Memory B cell (primary cell): ENCODE data around the gene TNFRSF1B.

Source experiments
- ATAC-seq: fragments of 150-1000 bp; cut with Tn5 transposase; 2 replicates; pipeline ENCODE4 v1.10.0; 2021; ENCODE audit warnings: low read depth, mild to moderate bottlenecking, moderate library complexity
- DNase-seq, 2 donors: peaks; one replicate each; pipeline ENCODE4 v3.0.0; 2022; ENCODE audit warnings: low spot score in 2 of 2
- H3K27ac Mint-ChIP-seq: one replicate; pipeline ENCODE4 v1.8.0; 2022; ENCODE audit warnings: mild to moderate bottlenecking, moderate library complexity, mixed read lengths
- H3K27me3 Mint-ChIP-seq: one replicate; pipeline ENCODE4 v1.8.0; 2022; ENCODE audit warnings: mixed read lengths
- H3K36me3 Mint-ChIP-seq: one replicate; pipeline ENCODE4 v1.8.0; 2022; ENCODE audit warnings: mild to moderate bottlenecking, mixed read lengths
- H3K4me1 Mint-ChIP-seq: one replicate; pipeline ENCODE4 v1.8.0; 2022; ENCODE audit warnings: mixed read lengths
- H3K4me3 Mint-ChIP-seq: one replicate; pipeline ENCODE4 v1.8.0; 2022; ENCODE audit warnings: mild to moderate bottlenecking, moderate library complexity, mixed read lengths
- H3K9me3 Mint-ChIP-seq: one replicate; pipeline ENCODE4 v1.8.0; 2022; ENCODE audit warnings: mixed read lengths

Gene TNFRSF1B

DNA sequence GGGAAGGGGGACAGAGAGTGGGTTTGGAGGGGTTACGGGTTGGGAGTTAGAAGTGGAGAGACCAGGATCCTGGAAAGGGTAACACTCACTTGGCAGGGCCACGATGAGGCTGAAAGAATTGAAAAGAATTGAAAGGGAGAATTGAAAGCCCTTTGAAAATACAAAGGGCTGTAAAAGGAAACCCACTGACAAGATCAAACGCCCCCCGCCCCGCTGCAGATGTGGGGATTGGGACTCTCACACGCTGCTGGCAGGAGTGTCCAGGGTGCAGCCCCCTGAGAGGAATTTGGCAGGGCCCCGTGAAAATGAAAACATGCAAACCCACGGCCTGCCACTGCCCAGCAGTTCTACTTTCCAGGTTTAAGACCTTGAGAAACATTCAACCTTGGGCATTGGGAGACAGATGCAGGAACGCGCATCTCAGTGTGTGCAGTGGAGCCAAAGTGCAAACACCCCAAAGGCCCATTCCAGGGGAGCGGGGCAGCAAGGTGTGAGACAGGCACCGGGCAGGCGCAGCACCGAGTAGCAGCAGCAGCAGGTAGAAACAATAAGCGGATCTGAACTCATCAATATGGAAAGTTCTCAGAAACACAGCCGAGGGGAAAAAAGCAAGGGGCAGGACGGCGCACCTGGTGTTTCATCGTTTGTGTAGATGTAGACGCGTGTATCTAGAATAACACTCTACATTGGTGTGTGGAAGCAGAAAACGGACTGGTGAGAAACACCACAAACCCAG is 8.3 kb upstream of the TNFRSF1B start:
- no peak for DNase-seq
- H3K9me3 Mint-ChIP-seq = no peaks in the 10 kb centered on the region
- no peaks in the 10 kb centered on the region for H3K27me3 Mint-ChIP-seq
- peaks cover 65% of the 10 kb centered on the region for H3K4me1 Mint-ChIP-seq
- peak overlapping the region; percentile 93 for H3K27ac Mint-ChIP-seq
- H3K4me3 Mint-ChIP-seq = peak overlapping the region; percentile 72
- ATAC-seq = no peak
- no peaks in the 10 kb centered on the region for H3K36me3 Mint-ChIP-seq

DNA sequence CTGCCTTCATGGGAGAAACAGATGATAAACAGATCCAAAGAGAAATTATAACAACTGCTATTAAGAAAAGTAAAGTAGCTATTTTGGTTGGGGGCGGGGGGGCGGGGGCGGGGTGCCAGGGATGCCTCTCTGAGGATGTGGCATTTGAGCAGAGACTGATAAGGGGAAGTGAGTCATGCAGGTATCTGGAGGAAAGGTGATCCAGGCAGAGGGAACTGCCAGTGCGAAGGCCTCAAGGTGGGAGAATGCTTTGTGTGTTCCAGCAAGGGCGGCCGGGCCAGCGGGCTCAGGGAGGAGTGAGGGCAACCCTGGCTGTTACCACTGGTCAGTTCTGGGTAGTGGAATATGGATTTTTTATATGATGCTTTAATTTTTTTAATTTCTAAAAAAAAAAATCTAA is 7.0 kb upstream of the TNFRSF1B start:
- Mint-ChIP-seq H3K36me3 (no peaks in the 10 kb centered on the region), H3K27ac (no peak overlapping the region), H3K4me1 (peaks cover 66% of the 10 kb centered on the region), H3K27me3 (no peaks in the 10 kb centered on the region), H3K4me3 (no peak overlapping the region), H3K9me3 (no peaks in the 10 kb centered on the region)
- DNase-seq (no peak), ATAC-seq (peak; percentile 33)

GRCh38 chr1:12161324-12161661 is 5.5 kb upstream of the TNFRSF1B start:
- ATAC-seq (no peak), DNase-seq (no peak)
- H3K27ac Mint-ChIP-seq = peak overlapping the region; percentile 49
- peaks cover 57% of the 10 kb centered on the region for H3K4me1 Mint-ChIP-seq
- no peaks in the 10 kb centered on the region for H3K9me3 Mint-ChIP-seq
- H3K27me3 Mint-ChIP-seq = no peaks in the 10 kb centered on the region
- peak overlapping the region; percentile 33 for H3K4me3 Mint-ChIP-seq
- H3K36me3 Mint-ChIP-seq = no peaks in the 10 kb centered on the region

DNA sequence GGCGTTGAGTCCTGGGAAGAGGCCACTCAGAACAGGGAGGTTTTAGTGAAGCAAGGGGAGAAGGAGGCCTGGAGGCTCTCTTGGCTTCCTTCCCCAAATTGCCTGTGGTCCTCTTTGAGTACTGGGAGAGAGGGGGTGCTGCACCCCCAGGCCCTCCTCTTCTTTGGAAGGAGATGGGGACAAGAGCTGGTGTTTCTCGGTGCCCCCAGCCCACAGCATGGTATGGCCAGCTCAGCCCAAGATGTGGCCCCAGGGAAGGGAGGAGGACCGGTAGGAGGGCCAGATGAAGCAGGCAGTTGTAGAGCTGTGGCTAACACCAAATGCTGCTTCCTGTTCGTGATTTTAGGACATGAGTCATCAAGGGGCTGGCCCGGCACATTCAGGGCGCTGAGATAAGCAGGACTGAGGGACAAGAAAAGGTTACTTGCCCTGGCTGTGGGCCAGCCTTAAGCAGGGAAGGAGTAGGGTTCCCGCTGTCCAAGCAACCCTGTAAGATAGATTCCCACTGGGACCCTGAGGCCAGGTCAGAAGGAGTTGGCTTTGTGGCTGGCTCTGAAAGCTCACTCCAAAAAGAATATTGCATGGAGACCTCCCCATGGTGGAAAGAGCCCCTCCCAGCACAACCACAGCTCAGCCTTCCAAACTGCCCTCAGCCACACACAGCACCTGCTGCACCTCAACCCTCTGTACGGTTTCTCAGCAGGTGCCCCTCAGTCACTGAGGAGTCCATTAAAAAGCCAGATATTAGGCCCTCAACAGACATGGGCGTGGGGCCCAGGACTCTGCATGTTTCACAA is 4.9 kb upstream of the TNFRSF1B start:
- Mint-ChIP-seq H3K36me3 (no peaks in the 10 kb centered on the region), H3K4me3 (peak overlapping the region; percentile 33), H3K27me3 (no peaks in the 10 kb centered on the region), H3K4me1 (peaks cover 59% of the 10 kb centered on the region), H3K9me3 (no peaks in the 10 kb centered on the region), H3K27ac (peak overlapping the region; percentile 49)
- DNase-seq = no peak
- peak; percentile 70 for ATAC-seq

- peaks cover 55% of the 10 kb centered on the region for H3K4me1 Mint-ChIP-seq
- DNase-seq = no peak
- no peaks in the 10 kb centered on the region for H3K9me3 Mint-ChIP-seq
- no peak for ATAC-seq
- H3K4me3 Mint-ChIP-seq = peak overlapping the region; percentile 9
- H3K27ac Mint-ChIP-seq = peak overlapping the region; percentile 49
- H3K36me3 Mint-ChIP-seq = no peaks in the 10 kb centered on the region
- H3K27me3 Mint-ChIP-seq = no peaks in the 10 kb centered on the region
Observed at GRCh38 chr1:12162459-12163137, 4.2 kb upstream of the TNFRSF1B start.

- Mint-ChIP-seq H3K27ac (peak overlapping the region; percentile 49), H3K9me3 (no peaks in the 10 kb centered on the region), H3K4me3 (peak overlapping the region; percentile 9), H3K27me3 (no peaks in the 10 kb centered on the region), H3K4me1 (peaks cover 55% of the 10 kb centered on the region), H3K36me3 (no peaks in the 10 kb centered on the region)
- ATAC-seq = no peak
- no peak for DNase-seq
Observed at GRCh38 chr1:12163210-12163609, 3.6 kb upstream of the TNFRSF1B start.

GRCh38 chr1:12164210-12164609 is 2.6 kb upstream of the TNFRSF1B start:
- Mint-ChIP-seq H3K27ac (peak overlapping the region; percentile 26), H3K9me3 (no peaks in the 10 kb centered on the region), H3K4me1 (peaks cover 57% of the 10 kb centered on the region), H3K36me3 (peaks cover 3% of the 10 kb centered on the region), H3K4me3 (no peak overlapping the region), H3K27me3 (no peaks in the 10 kb centered on the region)
- DNase-seq (no peak), ATAC-seq (no peak)

- ATAC-seq = no peak
- Mint-ChIP-seq H3K9me3 (no peaks in the 10 kb centered on the region), H3K4me1 (peaks cover 62% of the 10 kb centered on the region), H3K27me3 (no peaks in the 10 kb centered on the region), H3K4me3 (no peak overlapping the region), H3K27ac (no peak overlapping the region), H3K36me3 (peaks cover 7% of the 10 kb centered on the region)
- no peak for DNase-seq
Observed at GRCh38 chr1:12165342-12165741, 1.4 kb upstream of the TNFRSF1B start.

DNA sequence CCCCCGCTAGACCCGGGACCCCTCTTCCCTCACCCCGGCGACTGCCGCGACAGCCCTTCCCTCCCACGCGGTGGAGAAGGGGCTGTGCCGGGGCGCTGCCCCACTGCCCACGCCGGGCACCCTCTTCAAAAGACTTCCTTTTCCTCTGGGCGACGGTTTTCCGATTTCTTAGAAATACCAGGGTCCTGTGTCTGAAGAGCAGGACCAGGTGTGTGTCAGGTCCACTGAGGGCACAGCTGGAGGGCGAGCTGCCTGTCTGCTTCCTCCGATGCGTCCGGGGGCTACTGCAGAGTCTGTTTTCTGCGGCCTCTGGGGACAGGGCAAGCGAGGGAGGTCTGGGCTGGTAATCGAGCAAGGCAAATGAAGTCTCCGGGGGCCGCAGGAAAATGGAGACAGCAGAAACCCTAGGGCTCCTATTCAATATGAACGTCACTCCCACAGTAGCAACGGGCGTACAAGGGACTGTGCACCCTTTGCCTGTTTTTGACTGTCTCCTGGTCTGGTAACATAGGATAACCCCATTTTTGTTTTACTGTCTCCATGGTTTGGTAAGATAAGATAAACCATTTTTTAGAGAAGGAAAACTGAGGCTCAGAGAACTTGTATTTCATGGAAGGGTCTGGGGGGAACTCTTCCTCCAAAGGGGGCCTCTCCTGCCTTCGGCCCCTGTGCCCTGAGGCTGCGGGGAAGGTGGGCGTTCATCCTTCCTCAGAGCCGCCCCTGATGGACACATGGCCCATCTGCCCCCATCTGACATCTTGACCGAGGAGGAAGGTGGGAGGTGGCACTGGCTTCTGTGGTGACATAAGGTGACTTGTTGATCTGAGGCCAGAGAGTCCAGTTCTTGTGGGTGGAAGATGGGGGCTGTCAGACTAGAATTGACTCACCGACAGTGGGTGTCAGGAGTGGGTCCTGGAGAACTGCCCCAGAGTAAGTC is 970 bp downstream of the TNFRSF1B start:
- Mint-ChIP-seq H3K36me3 (peaks cover 11% of the 10 kb centered on the region), H3K27me3 (no peaks in the 10 kb centered on the region), H3K4me3 (peak overlapping the region; percentile 98), H3K9me3 (peaks cover 2% of the 10 kb centered on the region), H3K4me1 (peaks cover 56% of the 10 kb centered on the region), H3K27ac (peak overlapping the region; percentile 92)
- DNase-seq = no peak
- peak; percentile 6 for ATAC-seq

DNA sequence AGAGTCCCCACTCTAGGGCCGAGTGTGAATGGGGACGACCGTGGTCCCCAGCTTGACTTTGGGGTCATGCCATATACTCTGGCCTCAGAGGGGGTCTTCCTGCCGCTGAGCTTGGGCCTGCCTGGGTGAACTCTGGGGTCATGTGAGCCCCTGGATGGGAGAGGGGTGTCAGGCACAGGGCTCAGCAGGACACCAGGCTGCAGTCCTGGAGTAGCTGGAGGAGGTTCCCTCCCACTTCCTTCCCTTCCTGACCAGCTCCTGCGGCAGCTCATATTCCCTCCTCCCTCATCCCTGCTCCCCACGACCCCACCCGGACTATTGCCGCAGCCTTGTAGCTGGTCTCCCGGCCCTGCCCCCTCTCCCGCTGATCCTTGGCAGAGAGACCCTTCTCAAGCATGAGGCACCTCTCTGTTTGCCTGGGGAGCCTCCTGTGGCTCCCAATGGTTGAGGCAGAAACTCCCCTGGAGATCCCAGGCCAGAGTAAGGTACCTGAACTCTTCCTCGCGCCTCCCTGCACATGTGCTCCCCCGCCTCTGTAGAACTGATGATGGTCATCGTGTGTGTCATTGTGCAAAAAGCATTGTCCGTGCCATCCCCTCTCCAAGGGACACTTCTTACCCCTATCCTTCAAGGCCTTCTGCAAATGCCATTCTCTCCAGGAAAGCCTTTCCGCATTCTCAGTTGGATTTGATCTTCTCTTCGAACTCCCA is 1.8 kb downstream of the TNFRSF1B start:
- peaks cover 2% of the 10 kb centered on the region for H3K9me3 Mint-ChIP-seq
- no peaks in the 10 kb centered on the region for H3K27me3 Mint-ChIP-seq
- DNase-seq = no peak
- H3K27ac Mint-ChIP-seq = peak overlapping the region; percentile 92
- H3K4me3 Mint-ChIP-seq = peak overlapping the region; percentile 98
- ATAC-seq = no peak
- peaks cover 11% of the 10 kb centered on the region for H3K36me3 Mint-ChIP-seq
- H3K4me1 Mint-ChIP-seq = peaks cover 53% of the 10 kb centered on the region

GRCh38 chr1:12169442-12170135 is 2.8 kb downstream of the TNFRSF1B start:
- DNase-seq (no peak), ATAC-seq (no peak)
- H3K36me3 Mint-ChIP-seq = peaks cover 13% of the 10 kb centered on the region
- no peaks in the 10 kb centered on the region for H3K27me3 Mint-ChIP-seq
- H3K4me1 Mint-ChIP-seq = peaks cover 57% of the 10 kb centered on the region
- peak overlapping the region; percentile 80 for H3K27ac Mint-ChIP-seq
- no peak overlapping the region for H3K4me3 Mint-ChIP-seq
- H3K9me3 Mint-ChIP-seq = peaks cover 2% of the 10 kb centered on the region

DNA sequence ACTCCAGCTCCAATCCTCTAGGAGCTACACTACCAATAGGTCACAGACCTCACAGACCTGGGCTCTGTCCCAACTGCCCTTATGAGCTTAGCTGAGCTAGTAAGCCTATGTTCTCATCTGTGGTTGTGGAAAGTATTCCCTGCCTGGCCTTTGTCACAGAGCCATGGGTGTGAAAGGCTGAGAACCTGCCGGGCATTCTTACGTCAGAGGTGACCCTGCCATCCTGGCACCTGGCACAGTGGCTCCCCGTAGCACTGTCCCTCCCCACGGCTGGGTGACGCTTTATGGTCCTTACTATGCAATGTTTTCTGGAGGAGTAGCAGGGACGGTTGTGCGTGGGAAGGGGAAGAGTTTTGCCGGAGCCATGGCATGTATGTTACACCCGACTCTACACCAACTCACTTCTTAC is 3.5 kb downstream of the TNFRSF1B start:
- DNase-seq (no peak), ATAC-seq (no peak)
- no peak overlapping the region for H3K4me3 Mint-ChIP-seq
- peaks cover 13% of the 10 kb centered on the region for H3K36me3 Mint-ChIP-seq
- H3K27ac Mint-ChIP-seq = peak overlapping the region; percentile 32
- peaks cover 2% of the 10 kb centered on the region for H3K9me3 Mint-ChIP-seq
- no peaks in the 10 kb centered on the region for H3K27me3 Mint-ChIP-seq
- H3K4me1 Mint-ChIP-seq = peaks cover 61% of the 10 kb centered on the region
